IPS DF 6.9 (cell line): ENCODE data around the gene OR4C6.

Source experiments
- DNase-seq: peaks from one replicate; pipeline ENCODE4 v3.0.0-alpha.2; 2013; ENCODE audit warnings: low read depth, low spot score
- H3K27ac ChIP-seq: one replicate; pipeline ENCODE4 v1.5.1; 2013; ENCODE audit warnings: low read length, control low read depth
- H3K27me3 ChIP-seq: 2 replicates; pipeline ENCODE4 v1.6.1; 2013; ENCODE audit warnings: mild to moderate bottlenecking, low read length; ENCODE audit not compliant: control insufficient read depth, insufficient read depth
- H3K36me3 ChIP-seq: 2 replicates; pipeline ENCODE4 v1.6.1; 2013; ENCODE audit warnings: low read length; ENCODE audit not compliant: control insufficient read depth, insufficient read depth
- H3K4me1 ChIP-seq: 2 replicates; pipeline ENCODE4 v1.6.1; 2013; ENCODE audit warnings: low read length; ENCODE audit not compliant: control insufficient read depth, insufficient read depth
- H3K4me3 ChIP-seq: 2 replicates; pipeline ENCODE4 v1.5.1; 2013; ENCODE audit warnings: mild to moderate bottlenecking, low read length
- H3K9me3 ChIP-seq: 2 replicates; pipeline ENCODE4 v1.6.1; 2013; ENCODE audit warnings: low read length, inconsistent platforms; ENCODE audit not compliant: control insufficient read depth, insufficient read depth
- WGBS: extraction: QIAGEN DNeasy Blood & Tissue Kit; methylation state at CpG from one replicate; pipeline ENCODE4 v1.1.7; 2013; ENCODE audit warnings: mixed read lengths, missing lambda C conversion rate; ENCODE audit not compliant: insufficient read length, insufficient coverage; 5-methylcytosine and 5-hydroxymethylcytosine counted together

The OR4C6 gene

DNA sequence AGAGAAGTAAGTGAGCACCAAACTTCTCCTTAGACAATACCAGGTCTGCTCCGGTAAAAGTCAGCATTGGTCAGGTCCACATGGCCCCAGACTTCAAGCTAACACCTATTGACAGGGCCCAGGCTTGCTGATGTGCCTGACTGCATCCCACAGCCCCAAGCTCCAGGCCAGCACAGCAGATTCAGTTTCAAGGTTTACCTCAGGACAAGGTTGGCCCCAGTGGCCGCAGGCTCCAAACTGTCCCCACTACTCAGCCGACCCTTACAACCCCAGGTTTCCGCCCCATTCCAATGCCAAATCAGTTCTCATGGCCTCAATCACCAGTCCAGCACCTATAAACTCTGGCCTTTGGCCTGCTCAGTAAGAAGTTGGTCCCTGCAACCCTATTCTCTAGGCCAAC, 39.4 kb downstream of the OR4C6 start:
- Histone ChIP-seq H3K9me3 (peaks cover 10% of the 10 kb centered on the region), H3K36me3 (no peaks in the 10 kb centered on the region), H3K4me3 (no peak overlapping the region), H3K27me3 (no peaks in the 10 kb centered on the region), H3K4me1 (no peaks in the 10 kb centered on the region), H3K27ac (no peak overlapping the region)
- no peak for DNase-seq
- no CpG with 5 or more reads among the region's 4 CpGs for WGBS

DNA sequence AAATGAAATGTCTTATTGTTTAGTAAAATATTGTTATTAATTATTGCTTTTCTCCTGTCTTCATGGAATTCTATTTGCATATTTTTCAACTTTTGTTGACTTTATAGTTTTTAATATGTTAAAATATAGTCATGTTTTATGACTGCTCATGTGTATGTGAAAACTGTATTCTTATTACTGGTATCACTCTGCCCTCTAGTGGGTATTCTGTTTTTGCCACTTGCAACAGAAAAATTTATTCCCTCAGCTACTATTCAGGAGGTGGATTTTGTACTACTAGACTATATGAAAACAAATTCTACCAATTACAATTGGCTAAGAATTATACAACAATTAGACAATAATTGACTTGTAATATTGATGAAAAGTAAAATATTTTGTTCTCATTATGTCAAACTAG, 45.0 kb downstream of the OR4C6 start:
- Histone ChIP-seq H3K27me3 (no peaks in the 10 kb centered on the region), H3K36me3 (no peaks in the 10 kb centered on the region), H3K4me3 (no peak overlapping the region), H3K9me3 (peaks cover 3% of the 10 kb centered on the region), H3K27ac (no peak overlapping the region), H3K4me1 (no peaks in the 10 kb centered on the region)
- no peak for DNase-seq

DNA sequence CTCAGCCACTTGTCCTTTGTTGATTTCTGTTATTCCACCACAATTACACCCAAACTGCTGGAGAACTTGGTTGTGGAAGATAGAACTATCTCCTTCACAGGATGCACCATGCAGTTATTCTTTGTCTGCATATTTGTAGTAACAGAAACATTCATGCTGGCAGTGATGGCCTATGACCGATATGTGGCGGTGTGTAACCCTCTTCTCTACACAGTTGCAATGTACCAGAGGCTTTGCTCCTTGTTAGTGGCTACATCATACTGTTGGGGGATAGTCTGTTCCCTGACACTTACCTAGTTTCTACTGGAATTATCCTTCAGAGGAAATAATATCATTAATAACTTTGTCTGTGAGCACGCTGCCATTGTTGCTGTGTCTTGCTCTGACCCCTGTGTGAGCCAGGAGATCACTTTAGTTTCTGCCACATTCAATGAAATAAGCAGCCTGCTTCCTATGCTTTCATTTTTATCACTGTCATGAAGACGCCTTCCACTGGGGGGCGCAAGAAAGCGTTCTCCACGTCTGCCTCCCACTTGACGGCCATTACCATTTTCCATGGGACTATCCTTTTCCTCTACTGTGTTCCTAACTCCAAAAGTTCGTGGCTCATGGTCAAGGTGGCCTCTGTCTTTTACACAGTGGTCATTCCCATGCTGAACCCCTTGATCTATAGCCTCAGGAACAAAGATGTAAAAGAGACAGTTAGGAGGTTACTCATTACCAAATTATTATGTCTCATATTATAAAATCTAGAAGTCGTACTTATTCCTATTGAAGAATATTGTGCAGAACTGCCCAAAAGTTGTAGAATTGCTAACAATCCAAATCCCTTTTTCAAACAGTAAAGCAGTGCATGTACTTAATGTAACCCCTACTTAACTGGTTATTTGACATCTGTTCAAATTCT, 53.2 kb downstream of the OR4C6 start:
- no peaks in the 10 kb centered on the region for H3K36me3 ChIP-seq
- H3K27ac ChIP-seq = no peak overlapping the region
- no peaks in the 10 kb centered on the region; the same call in 1 of the 2 replicates for H3K9me3 ChIP-seq
- H3K4me1 ChIP-seq = no peaks in the 10 kb centered on the region
- WGBS = no CpG with 5 or more reads among the region's 10 CpGs
- no peak for DNase-seq
- H3K27me3 ChIP-seq = no peaks in the 10 kb centered on the region
- no peak overlapping the region for H3K4me3 ChIP-seq
